GM23248 (cell line): ENCODE data around the gene SCAPER. TPM values are rescaled to one million over a fixed set of nuclear protein-coding genes. Genes with fewer than 3 reads are reported as not detected.
"Not testable (repeated sequence)": the region's sequence is repeated elsewhere in the genome, so short reads cannot be mapped to it uniquely, and the experiment has no call there.

ENCODE experiments used
- DNase-seq: peaks from one replicate; pipeline ENCODE4 v3.0.0-alpha.2; 2015
- H2AFZ ChIP-seq: fragments of 200-600 bp; sonication (generic); 2 replicates; pipeline ENCODE4 v1.6.1; 2016; ENCODE audit warnings: antibody characterized with exemption
- H3F3A ChIP-seq: fragments of 200-600 bp; sonication (generic); 2 replicates; pipeline ENCODE4 v1.6.1; 2016; ENCODE audit warnings: mild to moderate bottlenecking, antibody characterized with exemption, mixed run types; ENCODE audit not compliant: insufficient read depth
- H3K27ac ChIP-seq: fragments of 200-600 bp; sonication (generic); 2 replicates; pipeline ENCODE4 v1.5.1; 2016; ENCODE audit warnings: mild to moderate bottlenecking
- H3K27me3 ChIP-seq: fragments of 200-600 bp; sonication (generic); replicated peaks from 2 replicates; pipeline ENCODE4 v1.6.1; 2016; ENCODE audit warnings: mild to moderate bottlenecking; ENCODE audit not compliant: insufficient read depth
- H3K36me3 ChIP-seq: fragments of 200-600 bp; sonication (generic); 2 replicates; pipeline ENCODE4 v1.6.1; 2016; ENCODE audit warnings: low read depth, mild to moderate bottlenecking
- H3K4me1 ChIP-seq: fragments of 200-600 bp; sonication (generic); 2 replicates; pipeline ENCODE4 v1.6.1; 2016; ENCODE audit warnings: mild to moderate bottlenecking; ENCODE audit not compliant: insufficient read depth
- H3K4me2 ChIP-seq: fragments of 200-600 bp; sonication (generic); one replicate; pipeline ENCODE4 v1.6.1; 2016; ENCODE audit warnings: mild to moderate bottlenecking; ENCODE audit not compliant: unreplicated experiment
- H3K4me3 ChIP-seq: fragments of 200-600 bp; sonication (generic); 2 replicates; pipeline ENCODE4 v1.5.1; 2016; ENCODE audit warnings: mild to moderate bottlenecking
- H3K79me2 ChIP-seq: fragments of 200-600 bp; sonication (generic); 2 replicates; pipeline ENCODE4 v1.6.1; 2016; ENCODE audit warnings: mild to moderate bottlenecking; ENCODE audit not compliant: insufficient read depth
- H3K9ac ChIP-seq: fragments of 200-600 bp; sonication (generic); 2 replicates; pipeline ENCODE4 v1.6.1; 2016; ENCODE audit warnings: mild to moderate bottlenecking
- H3K9me2 ChIP-seq: fragments of 200-600 bp; sonication (generic); 2 replicates; pipeline ENCODE4 v1.6.1; 2016; ENCODE audit warnings: mixed run types, mild to moderate bottlenecking, moderate library complexity; ENCODE audit not compliant: insufficient read depth
- H3K9me3 ChIP-seq: fragments of 200-600 bp; sonication (generic); one replicate; pipeline ENCODE4 v1.6.1; 2017; ENCODE audit warnings: low read depth
- H4K20me1 ChIP-seq: fragments of 200-600 bp; sonication (generic); 2 replicates; pipeline ENCODE4 v1.6.0; 2016; ENCODE audit not compliant: insufficient read depth
- EZH2 ChIP-seq: fragments of 200-600 bp; sonication (generic); IDR thresholded peaks from 2 replicates; pipeline ENCODE4 v1.6.1; 2018; ENCODE audit warnings: antibody characterized with exemption, mild to moderate bottlenecking; ENCODE audit not compliant: insufficient read depth, poor library complexity, severe bottlenecking
- EZH2phosphoT487 ChIP-seq: fragments of 200-600 bp; sonication (generic); IDR thresholded peaks from 2 replicates; pipeline ENCODE4 v1.6.1; 2018; ENCODE audit warnings: antibody characterized with exemption, moderate library complexity, mild to moderate bottlenecking, low read depth; ENCODE audit not compliant: insufficient read depth
- WGBS, 2 experiments: methylation state at CpG; one replicate each; pipeline ENCODE4 v1.1.6; 2015 to 2017; ENCODE audit warnings: low lambda C conversion rate in 2 of 2, low coverage in 1 of 2; ENCODE audit errors: missing lambda C conversion rate in 2 of 2; 5-methylcytosine and 5-hydroxymethylcytosine counted together
- in situ Hi-C: fragments of 300-500 bp; cut with MboI; formaldehyde crosslinking; loops from 2 replicates; pipeline ENCODE4 v1.15.0; 2020
- polyA plus RNA-seq: library from polyadenylated mRNA; unstranded; fragments of >200 nt; fragmentation: Nextera tagmentation; extraction: Ambion mirVana; gene quantifications from 2 replicates; pipeline ENCODE4 v1.2.1, GENCODE V29; 2016
- total RNA-seq: library from RNA; depleted of rRNA; stranded (reverse); fragments of >200 nt; shearing (Covaris generic); gene quantifications from 2 replicates; pipeline ENCODE4 v1.2.3, GENCODE V29; 2014

Gene SCAPER
- total and polyA plus RNA-seq, 2 experiments from 2014 or later = 5.9 to 7.8 TPM

DNA sequence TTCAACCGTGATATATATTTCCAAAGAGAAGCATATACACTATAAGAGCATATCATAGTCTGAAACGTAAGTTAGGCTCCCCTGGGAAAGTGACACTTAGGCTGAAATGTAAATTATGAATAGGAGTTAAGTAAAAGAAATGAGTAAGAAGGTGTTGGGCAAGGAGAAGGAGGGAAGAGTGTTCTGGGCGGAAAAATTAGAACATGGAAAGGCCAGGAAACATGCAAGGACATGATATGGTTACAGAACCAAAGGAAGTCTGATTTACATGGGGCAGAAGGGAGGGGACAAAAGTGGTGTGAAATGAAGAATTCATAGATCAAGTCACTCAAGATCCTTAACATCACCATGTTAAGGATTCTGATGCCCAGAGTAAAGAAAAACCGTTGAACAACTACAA lies 75.2 kb downstream of the SCAPER start:
- H4K20me1 ChIP-seq = no peaks in the 10 kb centered on the region

DNA sequence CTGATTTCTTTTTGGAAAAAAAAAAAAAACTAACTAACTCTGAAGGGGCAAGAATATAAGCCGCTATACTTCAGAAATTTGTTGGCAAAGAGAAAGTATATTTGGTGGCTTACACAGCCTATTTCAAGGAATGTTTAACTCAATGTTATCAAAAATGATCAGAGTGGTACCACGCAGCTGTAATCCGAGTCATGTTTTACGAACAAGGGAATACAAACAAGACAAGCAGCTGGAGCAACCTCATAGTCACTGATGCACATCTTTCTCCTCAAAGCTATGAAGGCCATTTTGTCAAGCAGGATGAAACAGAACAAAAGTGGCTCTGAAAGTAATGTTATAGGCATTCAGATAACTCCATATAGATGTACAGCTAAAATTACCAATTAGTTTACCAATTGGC lies 81.2 kb downstream of the SCAPER start:
- in situ Hi-C loops = no loop called here
- H3K4me1 ChIP-seq = no peaks in the 10 kb centered on the region

More for the DNA sequence above, 75.2 kb downstream of the SCAPER start:
- no peak overlapping the region for H3K27ac ChIP-seq
- no peak overlapping the region for H2AFZ ChIP-seq
- H3K9me3 ChIP-seq = no peaks in the 10 kb centered on the region
- no peaks in the 10 kb centered on the region; the same call in 1 of the 2 replicates for H3K9me2 ChIP-seq
- H3F3A ChIP-seq = no peaks in the 10 kb centered on the region
- H3K36me3 ChIP-seq = no peaks in the 10 kb centered on the region
- no peak overlapping the region for H3K9ac ChIP-seq
- no peaks in the 10 kb centered on the region for H3K4me1 ChIP-seq
- no peak overlapping the region for H3K4me3 ChIP-seq
- 93 to 97% methylated on average over 4 of the region's 4 CpGs for WGBS, 2 experiments
- no peaks in the 10 kb centered on the region for H3K79me2 ChIP-seq
- in situ Hi-C loops = loop anchor here (25.0 kb wide), 1 partner anchor 593 kb away; no protein-coding TSS in a partner anchor
- no peaks in the 10 kb centered on the region for H3K27me3 ChIP-seq
- TF ChIP-seq EZH2 (no peak), EZH2phosphoT487 (no peak)
- DNase-seq = no peak
- no peak overlapping the region for H3K4me2 ChIP-seq

DNA sequence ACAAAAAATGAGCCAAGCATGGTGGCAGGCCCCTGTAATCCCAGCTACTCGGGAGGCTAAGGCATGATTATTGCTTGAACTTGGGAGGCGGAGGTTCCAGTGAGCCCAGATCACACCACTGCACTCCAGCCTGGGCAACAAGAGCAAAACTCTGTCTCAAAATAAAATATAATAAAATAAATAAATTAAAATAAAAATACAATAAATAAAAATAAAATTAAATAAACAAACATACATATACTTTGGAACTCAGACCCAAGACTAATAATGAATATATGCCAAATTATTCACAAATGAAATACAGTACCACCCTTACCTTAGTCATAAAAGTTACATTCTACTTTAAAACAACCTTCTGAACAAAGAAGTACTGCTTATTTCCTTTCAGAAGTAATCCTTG lies 81.8 kb downstream of the SCAPER start:
- no peak overlapping the region for H3K4me2 ChIP-seq
- no peaks in the 10 kb centered on the region for H3K27me3 ChIP-seq
- H3K9ac ChIP-seq = no peak overlapping the region
- H3K4me1 ChIP-seq = no peaks in the 10 kb centered on the region
- in situ Hi-C loops = no loop called here
- no peaks in the 10 kb centered on the region for H3K9me3 ChIP-seq
- no peak for DNase-seq
- no peaks in the 10 kb centered on the region for H3K79me2 ChIP-seq
- H3K36me3 ChIP-seq = no peaks in the 10 kb centered on the region
- no peak overlapping the region for H3K27ac ChIP-seq
- WGBS, 2 experiments = 90 to 95% methylated on average over 2 of the region's 2 CpGs
- H3K4me3 ChIP-seq = no peak overlapping the region
- H3F3A ChIP-seq = no peaks in the 10 kb centered on the region
- H2AFZ ChIP-seq = no peak overlapping the region
- no peaks in the 10 kb centered on the region for H4K20me1 ChIP-seq
- no peaks in the 10 kb centered on the region for H3K9me2 ChIP-seq
- TF ChIP-seq EZH2phosphoT487 (no peak), EZH2 (no peak)

More for the DNA sequence above, 81.2 kb downstream of the SCAPER start:
- H3K4me2 ChIP-seq = no peak overlapping the region
- no peak overlapping the region for H2AFZ ChIP-seq
- no peaks in the 10 kb centered on the region for H3K79me2 ChIP-seq
- H3K36me3 ChIP-seq = no peaks in the 10 kb centered on the region
- H3K27me3 ChIP-seq = no peaks in the 10 kb centered on the region
- 97 to 98% methylated on average over 4 of the region's 4 CpGs for WGBS, 2 experiments
- no peaks in the 10 kb centered on the region for H3K9me2 ChIP-seq
- no peak for DNase-seq
- H4K20me1 ChIP-seq = no peaks in the 10 kb centered on the region
- no peak overlapping the region for H3K27ac ChIP-seq
- no peaks in the 10 kb centered on the region for H3F3A ChIP-seq
- TF ChIP-seq EZH2 (no peak), EZH2phosphoT487 (no peak)
- H3K4me3 ChIP-seq = no peak overlapping the region
- H3K9me3 ChIP-seq = no peaks in the 10 kb centered on the region
- H3K9ac ChIP-seq = no peak overlapping the region

DNA sequence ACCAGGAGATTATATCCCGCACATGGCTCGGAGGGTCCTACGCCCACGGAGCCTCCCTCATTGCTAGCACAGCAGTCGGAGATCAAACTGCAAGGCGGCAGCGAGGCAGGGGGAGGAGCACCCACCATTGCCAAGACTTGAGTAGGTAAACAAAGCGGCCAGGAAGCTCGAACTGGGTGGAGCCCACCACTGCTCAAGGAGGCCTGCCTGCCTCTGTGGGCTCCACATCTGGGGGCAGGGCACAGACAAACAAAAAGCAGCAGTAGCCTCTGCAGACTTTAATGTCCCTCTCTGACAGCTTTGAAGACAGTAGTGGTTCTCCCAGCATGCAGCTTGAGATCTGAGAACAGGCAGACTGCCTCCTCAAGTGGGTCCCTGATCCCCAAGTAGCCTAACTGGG lies 86.2 kb downstream of the SCAPER start:
- H3K9ac ChIP-seq, H4K20me1 ChIP-seq, DNase-seq, H3F3A ChIP-seq, H3K9me3 ChIP-seq, H3K4me1 ChIP-seq, H3K79me2 ChIP-seq, H3K4me2 ChIP-seq, H3K36me3 ChIP-seq, H3K27me3 ChIP-seq, H2AFZ ChIP-seq, in situ Hi-C loops, H3K27ac ChIP-seq, H3K9me2 ChIP-seq, H3K4me3 ChIP-seq: not testable (repeated sequence)
- 89 to 90% methylated on average over 9 of the region's 9 CpGs for WGBS, 2 experiments

DNA sequence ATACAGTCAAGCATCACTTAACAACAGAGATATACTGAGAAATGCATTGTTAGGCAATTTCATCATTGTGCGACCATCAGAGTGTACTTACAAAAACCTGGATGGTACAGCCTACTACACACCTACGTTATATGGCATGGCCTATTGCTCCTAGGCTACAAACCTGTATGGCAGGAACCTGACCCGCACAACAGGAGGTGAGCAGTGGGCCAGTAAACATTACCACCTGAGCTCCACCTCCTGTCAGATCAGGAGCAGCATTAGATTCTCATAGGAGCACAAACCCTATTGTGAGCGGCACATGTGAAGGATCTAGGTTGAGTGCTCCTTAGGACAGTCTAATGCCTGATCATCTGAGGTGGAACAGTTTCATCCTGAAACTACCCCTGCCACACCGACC lies 89.7 kb downstream of the SCAPER start:
- H3K27ac ChIP-seq = no peak overlapping the region
- no peaks in the 10 kb centered on the region for H3K4me1 ChIP-seq
- WGBS, 2 experiments = 88 to 97% methylated on average over 5 of the region's 5 CpGs
- no peak for DNase-seq
- H3F3A ChIP-seq = no peaks in the 10 kb centered on the region
- in situ Hi-C loops = no loop called here
- H3K9ac ChIP-seq = no peak overlapping the region
- no peaks in the 10 kb centered on the region for H3K9me3 ChIP-seq
- no peaks in the 10 kb centered on the region for H3K36me3 ChIP-seq
- TF ChIP-seq EZH2 = no peak
- no peak for TF ChIP-seq EZH2phosphoT487
- no peaks in the 10 kb centered on the region for H3K27me3 ChIP-seq
- no peak overlapping the region for H2AFZ ChIP-seq
- H3K9me2 ChIP-seq = no peaks in the 10 kb centered on the region
- no peaks in the 10 kb centered on the region for H3K79me2 ChIP-seq
- H3K4me3 ChIP-seq = no peak overlapping the region
- no peaks in the 10 kb centered on the region for H4K20me1 ChIP-seq
- H3K4me2 ChIP-seq = no peak overlapping the region
